HCT116 (cell line): ENCODE data around the gene USP46. TPM values are rescaled to one million over a fixed set of nuclear protein-coding genes. Genes with fewer than 3 reads are reported as not detected.

Experiments
- ATAC-seq: fragments of 200-7000 bp; cut with Tn5 transposase; 2 replicates; pipeline ENCODE4 v1.9.1; 2020; ENCODE audit warnings: mild to moderate bottlenecking, moderate library complexity
- BruUV-seq: library from RNA; stranded (reverse); fragments of 400-500 nt; replicated peaks from 2 replicates; lab custom pipeline; 2021; lab: Mats Ljungman, UMichigan
- CTCF ChIA-PET: fragments of 300-600 bp; sonication (Branson Sonifier 250); formaldehyde crosslinking; loops from one replicate; lab custom pipeline; 2021; ENCODE audit warnings: antibody characterized with exemption; lab: Charles Lee
- POLR2A ChIA-PET: fragments of 300-600, 350-600 bp; sonication (Branson Sonifier 250); formaldehyde crosslinking; loops from one replicate; lab custom pipeline; 2021; ENCODE audit warnings: antibody characterized with exemption; lab: Charles Lee
- RAD21 ChIA-PET, 2 experiments: fragments of 300-600 bp; sonication (Branson Sonifier 250); formaldehyde crosslinking; loops; one replicate each; lab custom pipeline; 2023; ENCODE audit warnings: low total read pairs in 2 of 2; ENCODE audit not compliant: uncharacterized antibody in 2 of 2, unreplicated experiment in 2 of 2, low non-redundant PET in 1 of 2; lab: Charles Lee
- DNase-seq: peaks from one replicate; pipeline ENCODE4 v3.0.0-alpha.2; 2010; ENCODE audit warnings: low read depth, low spot score
- H2AFZ ChIP-seq: fragments of 200-600 bp; shearing (Covaris generic), sonication (generic); 2 replicates; pipeline ENCODE4 v1.6.1; 2017; ENCODE audit warnings: low read depth, mixed run types, mixed read lengths, antibody characterized with exemption, low read length; ENCODE audit not compliant: poor library complexity, severe bottlenecking
- H3K27ac ChIP-seq: 2 replicates; pipeline ENCODE4 v1.5.1; 2012; ENCODE audit warnings: low read depth, low read length
- H3K27me3 ChIP-seq: fragments of 200-600 bp; sonication (generic); 2 replicates; pipeline ENCODE4 v1.6.1; 2016; ENCODE audit warnings: mixed run types, low read length, mixed read lengths; ENCODE audit not compliant: insufficient read depth
- H3K36me3 ChIP-seq, 2 experiments: fragments of 200-500 bp in 1 of 2; fragments of 200-600 bp in 1 of 2; sonication (Bioruptor generic) in 1 of 2; sonication (generic) in 1 of 2; 2 replicates each; pipeline versions ENCODE4 v1.5.1 to v1.6.1; 2014 to 2016; ENCODE audit warnings: low read length in 2 of 2, inconsistent platforms in 1 of 2, mixed read lengths in 1 of 2, mixed run types in 1 of 2; ENCODE audit not compliant: insufficient read depth in 2 of 2, control insufficient read depth in 1 of 2
- H3K4me1 ChIP-seq, 2 experiments: fragments of 200-600 bp in 1 of 2; sonication (generic) in 1 of 2; 2 replicates each; pipeline versions ENCODE4 v1.5.1 to v1.6.1; 2012 to 2017; ENCODE audit warnings: low read length in 2 of 2, inconsistent platforms in 1 of 2, mild to moderate bottlenecking in 1 of 2, mixed read lengths in 1 of 2, mixed run types in 1 of 2, moderate library complexity in 1 of 2; ENCODE audit not compliant: insufficient read depth in 2 of 2, control insufficient read depth in 1 of 2
- H3K4me2 ChIP-seq: fragments of 200-600 bp; sonication (generic); 2 replicates; pipeline ENCODE4 v1.6.1; 2017; ENCODE audit warnings: mixed run types, low read length, mixed read lengths
- H3K4me3 ChIP-seq, 2 experiments: fragments of 200-600 bp in 1 of 2; sonication (generic) in 1 of 2; replicated peaks in 1 of 2; 2 replicates each; pipeline ENCODE4 v1.5.1; 2011 to 2016; ENCODE audit warnings: low read length in 2 of 2, control low read depth in 1 of 2, low read depth in 1 of 2, mild to moderate bottlenecking in 1 of 2, mixed read lengths in 1 of 2, mixed run types in 1 of 2
- H3K79me2 ChIP-seq: fragments of 200-600 bp; sonication (generic); 2 replicates; pipeline ENCODE4 v1.6.1; 2017; ENCODE audit warnings: mild to moderate bottlenecking, mixed run types, low read length, moderate library complexity, mixed read lengths; ENCODE audit not compliant: insufficient read depth
- H3K9ac ChIP-seq: fragments of 200-600 bp; sonication (generic); 2 replicates; pipeline ENCODE4 v1.6.1; 2016; ENCODE audit warnings: low read length, mixed read lengths
- H3K9me2 ChIP-seq: fragments of 200-600 bp; sonication (generic), shearing (Covaris generic); 2 replicates; pipeline ENCODE4 v1.6.1; 2017; ENCODE audit warnings: mixed run types, mild to moderate bottlenecking, moderate library complexity; ENCODE audit not compliant: insufficient read depth
- H3K9me3 ChIP-seq, 2 experiments: fragments of 200-500 bp in 1 of 2; fragments of 200-600 bp in 1 of 2; sonication (Bioruptor generic) in 1 of 2; sonication (generic) in 1 of 2; 2 replicates each; pipeline ENCODE4 v1.6.1; 2014 to 2017; ENCODE audit warnings: low read length in 2 of 2, mixed read lengths in 2 of 2, inconsistent platforms in 1 of 2, low read depth in 1 of 2, mild to moderate bottlenecking in 1 of 2, mixed run types in 1 of 2, moderate library complexity in 1 of 2; ENCODE audit not compliant: control insufficient read depth in 1 of 2, insufficient read depth in 1 of 2
- H4K20me1 ChIP-seq: fragments of 200-600 bp; sonication (generic), shearing (Covaris generic); 2 replicates; pipeline ENCODE4 v1.6.1; 2017; ENCODE audit warnings: mixed run types, mild to moderate bottlenecking, moderate library complexity; ENCODE audit not compliant: insufficient read depth
- CEBPB ChIP-seq: IDR thresholded peaks from 2 replicates; pipeline ENCODE4 v1.6.1; 2012; ENCODE audit warnings: low read depth
- EGR1 ChIP-seq: IDR thresholded peaks from 2 replicates; pipeline ENCODE4 v1.6.1; 2012; ENCODE audit warnings: low read depth
- EZH2 ChIP-seq: fragments of 200-600 bp; sonication (generic); IDR thresholded peaks from 2 replicates; pipeline ENCODE4 v1.6.1; 2017; ENCODE audit warnings: antibody characterized with exemption, mixed run types
- JUND ChIP-seq: IDR thresholded peaks from 2 replicates; pipeline ENCODE4 v1.6.1; 2012
- POLR2A ChIP-seq: IDR thresholded peaks from 2 replicates; pipeline ENCODE4 v1.7.0; 2011; ENCODE audit warnings: borderline replicate concordance; ENCODE audit not compliant: insufficient read depth, insufficient read length; ENCODE audit errors: extremely low read depth
- POLR2AphosphoS5 ChIP-seq: IDR thresholded peaks from 2 replicates; pipeline ENCODE4 v1.6.1; 2011; ENCODE audit warnings: mild to moderate bottlenecking, low read depth, low read length, moderate library complexity
- SIN3A ChIP-seq: IDR thresholded peaks from 2 replicates; pipeline ENCODE4 v1.6.1; 2012; ENCODE audit warnings: low read depth
- TCF7L2 ChIP-seq: IDR thresholded peaks from 2 replicates; pipeline ENCODE4 v1.7.0; 2011; ENCODE audit warnings: borderline replicate concordance, inconsistent platforms; ENCODE audit not compliant: insufficient read depth, insufficient read length; ENCODE audit errors: extremely low read depth
- ZNF274 ChIP-seq: fragments of 200-500 bp; sonication (Bioruptor generic); IDR thresholded peaks from 2 replicates; pipeline ENCODE4 v1.6.1; 2014; ENCODE audit warnings: mild to moderate bottlenecking, low read depth, low read length, inconsistent platforms
- intact Hi-C: fragments of 100-400 bp; cut with micrococcal nuclease; formaldehyde crosslinking; loops from 2 replicates; pipeline ENCODE4 v1.10.0; 2022
- total RNA-seq: library from RNA; stranded (reverse); gene quantifications from one replicate; pipeline ENCODE4 v1.2.1, GENCODE V29; 2021; ENCODE audit not compliant: unreplicated experiment
- TF ChIP-seq, protein P1 (sequence below): IDR thresholded peaks from 2 replicates; pipeline ENCODE4 v1.6.1; 2012
- TF ChIP-seq, protein P2 (sequence below): IDR thresholded peaks from 2 replicates; pipeline ENCODE4 v1.6.1; 2011; ENCODE audit warnings: mild to moderate bottlenecking, low read length, moderate library complexity; ENCODE audit not compliant: insufficient replicate concordance; ENCODE audit errors: extremely low read depth
- TF ChIP-seq, protein P3 (sequence below): IDR thresholded peaks from 2 replicates; pipeline ENCODE4 v1.6.1; 2012

USP46 gene
- total RNA-seq, 1 experiment from 2014 or later: 36.6 TPM

DNA sequence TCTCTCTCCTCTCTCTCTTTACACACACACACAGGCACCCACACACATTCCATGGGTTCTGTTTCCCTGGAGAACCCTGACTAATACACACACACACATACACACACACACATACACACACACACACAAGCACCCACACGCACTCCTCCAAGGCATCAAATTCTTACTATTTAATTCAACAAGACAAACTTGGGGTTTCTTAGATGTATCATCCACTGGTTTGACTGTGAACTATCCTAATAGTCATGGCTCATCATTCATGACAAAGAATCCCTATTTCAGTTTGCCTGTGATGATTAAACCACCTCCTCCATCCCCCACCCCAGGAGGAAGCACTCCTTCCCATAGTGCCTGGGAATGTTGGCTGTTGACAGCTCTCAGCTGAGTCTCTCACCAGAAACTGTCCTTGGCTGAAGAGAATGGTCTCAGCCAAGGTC is 98.2 kb downstream of the USP46 start:
- no peak for TF ChIP-seq POLR2A
- TF ChIP-seq EGR1: no peak
- TF ChIP-seq JUND: no peak
- TF ChIP-seq CEBPB: no peak
- TF ChIP-seq, protein P1, sequence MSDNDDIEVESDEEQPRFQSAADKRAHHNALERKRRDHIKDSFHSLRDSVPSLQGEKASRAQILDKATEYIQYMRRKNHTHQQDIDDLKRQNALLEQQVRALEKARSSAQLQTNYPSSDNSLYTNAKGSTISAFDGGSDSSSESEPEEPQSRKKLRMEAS: no peak
- no peak for TF ChIP-seq SIN3A
- TF ChIP-seq EZH2: no peak
- no peak for TF ChIP-seq ZNF274
- TF ChIP-seq TCF7L2: no peak
- TF ChIP-seq POLR2AphosphoS5: no peak

DNA sequence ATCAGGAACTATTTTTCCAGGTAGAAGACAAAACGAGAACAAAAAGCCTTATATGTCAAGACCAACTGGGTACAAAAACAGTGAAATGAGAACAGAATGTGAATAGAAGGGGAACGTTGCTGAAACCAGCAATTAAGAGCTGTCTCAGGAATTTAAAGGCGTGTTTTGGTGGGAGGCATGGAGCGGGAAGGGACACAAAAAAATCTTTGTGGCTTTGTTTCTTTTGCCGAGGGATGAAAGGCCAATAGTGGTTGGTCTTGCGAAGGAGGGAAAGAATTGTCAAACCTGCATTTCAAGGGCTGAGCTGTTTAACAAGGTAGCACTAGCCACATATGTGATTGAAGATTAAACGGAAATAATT is 103.8 kb downstream of the USP46 start:
- ChIA-PET CTCF (no interaction called here), RAD21 (no interaction called here)

More for the DNA sequence above, 98.2 kb downstream of the USP46 start:
- ChIA-PET CTCF (no interaction called here), RAD21 (no interaction called here), POLR2A (no interaction called here)
- Histone ChIP-seq H4K20me1 (no peaks in the 10 kb centered on the region), H3K9ac (no peak overlapping the region), H3K4me1 (no peaks in the 10 kb centered on the region), H3K4me2 (no peak overlapping the region), H3K9me3 (no peaks in the 10 kb centered on the region), H3K79me2 (no peaks in the 10 kb centered on the region), H3K4me3 (no peak overlapping the region), H3K9me2 (no peaks in the 10 kb centered on the region), H3K36me3 (no peaks in the 10 kb centered on the region), H3K27ac (no peak overlapping the region), H2AFZ (no peak overlapping the region), H3K27me3 (no peaks in the 10 kb centered on the region)
- no TSS peak for BruUV-seq
- intact Hi-C loops: no loop called here
- ATAC-seq (no peak), DNase-seq (no peak)

More for the DNA sequence above, 103.8 kb downstream of the USP46 start:
- POLR2A ChIA-PET: no interaction called here
- no peak overlapping the region for H3K4me3 ChIP-seq
- ATAC-seq (no peak), DNase-seq (no peak)
- BruUV-seq: no TSS peak
- no peaks in the 10 kb centered on the region for H3K36me3 ChIP-seq
- H3K79me2 ChIP-seq: no peaks in the 10 kb centered on the region
- H3K9me2 ChIP-seq: no peaks in the 10 kb centered on the region
- H3K27ac ChIP-seq: no peak overlapping the region
- peaks cover 0 to 5% of the 10 kb centered on the region in 2 experiments; a peak in 1 of 4 replicates for H3K4me1 ChIP-seq
- H2AFZ ChIP-seq: no peak overlapping the region
- H3K4me2 ChIP-seq: no peak overlapping the region
- TF ChIP-seq, protein P1: no peak
- TF ChIP-seq, protein P2, sequence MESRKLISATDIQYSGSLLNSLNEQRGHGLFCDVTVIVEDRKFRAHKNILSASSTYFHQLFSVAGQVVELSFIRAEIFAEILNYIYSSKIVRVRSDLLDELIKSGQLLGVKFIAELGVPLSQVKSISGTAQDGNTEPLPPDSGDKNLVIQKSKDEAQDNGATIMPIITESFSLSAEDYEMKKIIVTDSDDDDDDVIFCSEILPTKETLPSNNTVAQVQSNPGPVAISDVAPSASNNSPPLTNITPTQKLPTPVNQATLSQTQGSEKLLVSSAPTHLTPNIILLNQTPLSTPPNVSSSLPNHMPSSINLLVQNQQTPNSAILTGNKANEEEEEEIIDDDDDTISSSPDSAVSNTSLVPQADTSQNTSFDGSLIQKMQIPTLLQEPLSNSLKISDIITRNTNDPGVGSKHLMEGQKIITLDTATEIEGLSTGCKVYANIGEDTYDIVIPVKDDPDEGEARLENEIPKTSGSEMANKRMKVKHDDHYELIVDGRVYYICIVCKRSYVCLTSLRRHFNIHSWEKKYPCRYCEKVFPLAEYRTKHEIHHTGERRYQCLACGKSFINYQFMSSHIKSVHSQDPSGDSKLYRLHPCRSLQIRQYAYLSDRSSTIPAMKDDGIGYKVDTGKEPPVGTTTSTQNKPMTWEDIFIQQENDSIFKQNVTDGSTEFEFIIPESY: no peak
- no peak for TF ChIP-seq EZH2
- TF ChIP-seq, protein P3, sequence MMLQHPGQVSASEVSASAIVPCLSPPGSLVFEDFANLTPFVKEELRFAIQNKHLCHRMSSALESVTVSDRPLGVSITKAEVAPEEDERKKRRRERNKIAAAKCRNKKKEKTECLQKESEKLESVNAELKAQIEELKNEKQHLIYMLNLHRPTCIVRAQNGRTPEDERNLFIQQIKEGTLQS: no peak
- H4K20me1 ChIP-seq: no peaks in the 10 kb centered on the region
- H3K9me3 ChIP-seq: no peaks in the 10 kb centered on the region
- intact Hi-C loops: no loop called here
- H3K27me3 ChIP-seq: no peaks in the 10 kb centered on the region
- H3K9ac ChIP-seq: no peak overlapping the region
